ENCODE data around the gene SPTLC3. TPM values are rescaled to one million over a fixed set of nuclear protein-coding genes. Genes with fewer than 3 reads are reported as not detected.

SPTLC3 gene
- total RNA-seq, 1 experiment from 2014 or later = 10.7 TPM

DNA sequence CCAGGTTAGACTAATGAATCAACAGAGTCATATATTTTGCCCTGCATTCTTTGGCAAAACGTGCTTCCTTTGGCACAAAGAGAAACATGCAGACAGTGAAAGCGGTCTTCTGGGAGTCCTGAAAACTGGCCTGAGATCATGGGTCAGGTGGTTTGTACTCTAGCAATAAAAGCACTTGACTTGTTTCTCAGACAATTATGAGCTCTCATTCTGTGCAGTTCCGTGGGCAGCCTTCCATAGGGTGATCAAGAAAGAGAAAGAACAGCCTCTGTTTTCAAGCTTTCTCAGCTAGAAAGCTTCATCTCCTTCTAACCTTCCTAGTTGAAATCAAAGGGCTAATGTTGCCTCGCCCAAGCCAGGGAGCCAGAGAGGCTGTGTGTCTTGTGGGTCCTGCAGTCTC, 149.6 kb downstream of the SPTLC3 start:
- TF ChIP-seq, protein P1, sequence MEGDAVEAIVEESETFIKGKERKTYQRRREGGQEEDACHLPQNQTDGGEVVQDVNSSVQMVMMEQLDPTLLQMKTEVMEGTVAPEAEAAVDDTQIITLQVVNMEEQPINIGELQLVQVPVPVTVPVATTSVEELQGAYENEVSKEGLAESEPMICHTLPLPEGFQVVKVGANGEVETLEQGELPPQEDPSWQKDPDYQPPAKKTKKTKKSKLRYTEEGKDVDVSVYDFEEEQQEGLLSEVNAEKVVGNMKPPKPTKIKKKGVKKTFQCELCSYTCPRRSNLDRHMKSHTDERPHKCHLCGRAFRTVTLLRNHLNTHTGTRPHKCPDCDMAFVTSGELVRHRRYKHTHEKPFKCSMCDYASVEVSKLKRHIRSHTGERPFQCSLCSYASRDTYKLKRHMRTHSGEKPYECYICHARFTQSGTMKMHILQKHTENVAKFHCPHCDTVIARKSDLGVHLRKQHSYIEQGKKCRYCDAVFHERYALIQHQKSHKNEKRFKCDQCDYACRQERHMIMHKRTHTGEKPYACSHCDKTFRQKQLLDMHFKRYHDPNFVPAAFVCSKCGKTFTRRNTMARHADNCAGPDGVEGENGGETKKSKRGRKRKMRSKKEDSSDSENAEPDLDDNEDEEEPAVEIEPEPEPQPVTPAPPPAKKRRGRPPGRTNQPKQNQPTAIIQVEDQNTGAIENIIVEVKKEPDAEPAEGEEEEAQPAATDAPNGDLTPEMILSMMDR (conservative IDR thresholded peaks at IDR 0.05) = no peak
- TF ChIP-seq EZH2 (IDR thresholded peaks at IDR 0.05; ENCODE audit: low read depth) = no peak
- no TSS peak for BruUV-seq (replicated peaks)
- H3K9me3 ChIP-seq (ENCODE audit: insufficient read depth, low read depth) = no peaks in the 10 kb centered on the region
- H2AFZ ChIP-seq = no peak overlapping the region
- H3K36me3 ChIP-seq (ENCODE audit: low read depth) = no peaks in the 10 kb centered on the region
- DNase-seq = no peak
- H3K9me2 ChIP-seq (ENCODE audit: insufficient read depth) = no peaks in the 10 kb centered on the region
- no peaks in the 10 kb centered on the region for H4K20me1 ChIP-seq (ENCODE audit: insufficient read depth)
- no peaks in the 10 kb centered on the region for H3K79me2 ChIP-seq (ENCODE audit: low read depth)
- H3K27ac ChIP-seq = no peak overlapping the region
- intact Hi-C loops (cut with micrococcal nuclease; ENCODE audit: unreplicated experiment) = no loop called here
- ChIA-PET CTCF (no interaction called here), POLR2A (ENCODE audit: unreplicated experiment) (no interaction called here)
- no peaks in the 10 kb centered on the region for H3K4me1 ChIP-seq (replicated peaks; ENCODE audit: insufficient read depth)
- no peaks in the 10 kb centered on the region for H3K27me3 ChIP-seq (ENCODE audit: insufficient read depth, low read depth)
- no peak overlapping the region for H3K4me3 ChIP-seq
- no peak overlapping the region for H3K4me2 ChIP-seq
- no peaks in the 10 kb centered on the region for H3F3A ChIP-seq (ENCODE audit: insufficient read depth, low read depth)

DNA sequence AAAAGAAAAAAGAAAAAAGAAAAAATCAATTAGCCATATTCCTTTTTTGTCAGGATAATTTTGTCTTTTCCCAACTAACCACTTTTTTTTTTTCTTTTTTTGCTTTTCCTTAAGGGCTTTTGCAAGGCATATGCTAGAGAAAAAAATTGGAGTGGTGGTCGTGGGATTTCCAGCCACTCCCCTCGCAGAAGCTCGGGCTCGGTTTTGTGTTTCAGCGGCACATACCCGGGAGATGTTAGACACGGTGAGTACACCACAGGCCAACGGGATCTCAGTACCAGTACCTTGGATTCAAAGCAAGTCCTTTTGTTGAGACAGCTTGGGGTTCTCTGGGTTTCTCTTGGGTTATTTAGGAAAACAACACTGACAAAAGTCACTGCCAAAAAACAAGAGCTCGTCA, 151.1 kb downstream of the SPTLC3 start:
- H2AFZ ChIP-seq = no peak overlapping the region
- no peak overlapping the region for H3K4me3 ChIP-seq
- H3K4me2 ChIP-seq = no peak overlapping the region
- no TSS peak for BruUV-seq (replicated peaks)
- ChIA-PET CTCF (no interaction called here), POLR2A (ENCODE audit: unreplicated experiment) (no interaction called here)
- H3K27me3 ChIP-seq (ENCODE audit: insufficient read depth, low read depth) = no peaks in the 10 kb centered on the region
- H3K27ac ChIP-seq = no peak overlapping the region
- TF ChIP-seq EZH2 (IDR thresholded peaks at IDR 0.05; ENCODE audit: low read depth) = no peak
- TF ChIP-seq, protein P1 (conservative IDR thresholded peaks at IDR 0.05) = no peak
- H3K9me2 ChIP-seq (ENCODE audit: insufficient read depth) = no peaks in the 10 kb centered on the region
- H3K9me3 ChIP-seq (ENCODE audit: insufficient read depth, low read depth) = no peaks in the 10 kb centered on the region
- no peaks in the 10 kb centered on the region for H3K4me1 ChIP-seq (replicated peaks; ENCODE audit: insufficient read depth)
- DNase-seq = no peak
- H3F3A ChIP-seq (ENCODE audit: insufficient read depth, low read depth) = no peaks in the 10 kb centered on the region
- intact Hi-C loops (cut with micrococcal nuclease; ENCODE audit: unreplicated experiment) = no loop called here
- no peaks in the 10 kb centered on the region for H3K79me2 ChIP-seq (ENCODE audit: low read depth)
- H4K20me1 ChIP-seq (ENCODE audit: insufficient read depth) = no peaks in the 10 kb centered on the region
- no peaks in the 10 kb centered on the region for H3K36me3 ChIP-seq (ENCODE audit: low read depth)

DNA sequence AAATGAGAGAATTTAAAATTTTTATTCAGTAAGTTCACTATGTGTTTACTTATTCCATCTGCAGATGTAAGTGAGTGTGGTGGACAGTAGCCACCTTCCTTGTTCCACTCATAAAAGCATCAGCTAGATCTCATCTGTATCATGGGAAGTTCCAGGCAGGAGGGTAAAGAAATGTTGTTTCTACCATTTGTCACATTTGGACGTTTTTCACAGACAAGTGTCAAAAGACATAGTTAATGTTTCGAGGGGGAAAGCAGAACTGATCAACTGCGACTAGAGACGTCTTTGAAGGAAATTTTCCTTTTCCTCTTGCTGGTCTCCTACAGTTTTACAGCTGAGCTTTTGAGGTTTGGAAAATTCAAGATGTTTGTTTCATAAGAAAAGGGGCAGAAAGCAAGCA, 156.4 kb downstream of the SPTLC3 start:
- Histone ChIP-seq H3K9me2 (ENCODE audit: insufficient read depth) (no peaks in the 10 kb centered on the region), H3K9me3 (ENCODE audit: insufficient read depth, low read depth) (no peaks in the 10 kb centered on the region), H3K4me2 (no peak overlapping the region), H3K36me3 (ENCODE audit: low read depth) (no peaks in the 10 kb centered on the region), H3K27me3 (ENCODE audit: insufficient read depth, low read depth) (no peaks in the 10 kb centered on the region), H3K27ac (no peak overlapping the region), H3F3A (ENCODE audit: insufficient read depth, low read depth) (no peaks in the 10 kb centered on the region), H3K4me3 (no peak overlapping the region), H2AFZ (no peak overlapping the region), H3K4me1 (replicated peaks; ENCODE audit: insufficient read depth) (no peaks in the 10 kb centered on the region), H3K79me2 (ENCODE audit: low read depth) (no peaks in the 10 kb centered on the region), H4K20me1 (ENCODE audit: insufficient read depth) (no peaks in the 10 kb centered on the region)
- POLR2A ChIA-PET (ENCODE audit: unreplicated experiment) = no interaction called here
- no peak for TF ChIP-seq EZH2 (IDR thresholded peaks at IDR 0.05; ENCODE audit: low read depth)
- TF ChIP-seq, protein P1 (conservative IDR thresholded peaks at IDR 0.05) = no peak
- intact Hi-C loops (cut with micrococcal nuclease; ENCODE audit: unreplicated experiment) = no loop called here
- no TSS peak for BruUV-seq (replicated peaks)
- CTCF ChIA-PET = interaction anchor here (0.7 kb wide), 1 partner anchor 158 kb away, joined by 3 read pairs; no protein-coding TSS in a partner anchor
- no peak for DNase-seq
